ENCODE measurements around the gene LRBA. TPM values are rescaled to one million over a fixed set of nuclear protein-coding genes. Genes with fewer than 3 reads are reported as not detected.

Gene LRBA
- polyA plus RNA-seq, 3 donors, result 6.4 to 12.9 (median 10.3) TPM

- WGBS, 3 donors, result 80 to 93% (median 86%) methylated on average over 1 of the region's 1 CpG
- H3K27ac ChIP-seq (ENCODE audit: low read depth, low read length), result no peak overlapping the region
Observed at GRCh38 chr4:150477869-150478268, 537.2 kb downstream of the LRBA start.

GRCh38 chr4:150476776-150477175 lies 538.3 kb downstream of the LRBA start:
- H3K27ac ChIP-seq (ENCODE audit: low read depth, low read length), result no peak overlapping the region
- 88 to 95% (median 94%) methylated on average over 2 of the region's 2 CpGs for WGBS, 3 donors

- 88 to 100% (median 93%) methylated on average over 1 of the region's 1 CpG for WGBS, 3 donors
- H3K27ac ChIP-seq (ENCODE audit: low read depth, low read length), result no peak overlapping the region
Observed at GRCh38 chr4:150475763-150476162, 539.3 kb downstream of the LRBA start.

- 69 to 83% (median 78%) methylated on average over 2 of the region's 2 CpGs for WGBS, 3 donors
- no peak overlapping the region for H3K27ac ChIP-seq (ENCODE audit: low read depth, low read length)
Observed at GRCh38 chr4:150464523-150464922, 550.6 kb downstream of the LRBA start.

DNA sequence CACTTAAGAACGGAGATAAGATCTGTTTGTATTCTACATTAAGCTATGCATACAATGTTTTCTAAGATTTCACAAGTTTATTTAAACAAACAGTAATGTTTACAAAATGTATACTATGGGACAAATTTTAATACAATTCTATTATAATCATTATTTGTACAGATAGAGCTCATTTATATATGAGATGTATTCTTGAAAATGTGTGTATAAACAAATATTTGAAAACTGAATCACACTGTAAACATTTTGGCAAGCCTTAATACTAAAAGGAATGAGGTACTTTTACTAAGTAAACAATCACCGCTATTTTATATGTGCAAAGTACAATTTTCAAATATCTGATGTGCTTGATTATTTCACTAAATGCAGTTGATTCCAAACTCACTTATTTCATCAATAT lies 552.3 kb downstream of the LRBA start:
- no peak overlapping the region for H3K27ac ChIP-seq (ENCODE audit: low read depth, low read length)
- WGBS, 3 donors, result 63 to 94% (median 90%) methylated on average over 2 of the region's 2 CpGs

DNA sequence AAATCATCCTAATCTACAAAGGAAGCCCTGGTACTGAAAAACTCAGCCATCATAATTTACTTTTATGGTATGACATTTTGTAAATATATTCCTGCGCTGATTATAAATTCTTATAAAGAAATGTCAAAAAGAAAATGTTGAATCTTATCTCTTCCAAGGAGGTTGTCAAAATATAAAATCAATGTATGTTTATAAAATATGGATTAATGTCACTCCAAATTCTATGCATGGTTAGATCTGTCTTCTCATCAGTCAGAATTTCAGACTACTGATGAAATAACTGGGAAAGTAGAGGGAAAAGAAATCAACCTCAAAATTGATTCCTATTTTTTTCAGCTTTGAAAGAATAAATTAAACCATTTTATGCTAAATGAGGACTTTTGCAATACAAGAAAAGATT lies 553.1 kb downstream of the LRBA start:
- H3K27ac ChIP-seq (ENCODE audit: low read depth, low read length), result no peak overlapping the region
- WGBS, 3 donors, result 95 to 98% (median 96%) methylated on average over 1 of the region's 1 CpG

DNA sequence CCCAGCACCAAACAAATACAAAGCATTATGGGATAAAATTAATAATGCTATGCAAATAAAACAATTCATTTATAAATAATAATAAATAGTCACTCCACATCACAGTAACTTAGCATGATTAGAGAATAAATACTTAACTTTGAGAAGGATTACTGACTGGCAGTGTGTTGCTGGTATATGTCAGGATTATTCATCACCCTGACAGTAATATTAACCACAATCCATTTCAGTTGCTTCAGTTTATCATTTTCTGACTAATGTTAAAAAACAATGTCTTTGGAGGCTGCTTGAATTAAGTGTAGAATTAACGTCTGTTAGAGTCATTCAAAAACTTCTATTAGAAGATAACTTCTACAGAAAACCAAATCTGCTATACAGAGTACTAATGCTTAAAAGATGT lies 557.3 kb downstream of the LRBA start:
- 77 to 83% (median 79%) methylated on average over 1 of the region's 1 CpG for WGBS, 3 donors
- no peak overlapping the region for H3K27ac ChIP-seq (ENCODE audit: low read depth, low read length)

GRCh38 chr4:150451883-150452282 lies 563.2 kb downstream of the LRBA start:
- 81 to 93% (median 86%) methylated on average over 3 of the region's 3 CpGs for WGBS, 3 donors
- no peak overlapping the region for H3K27ac ChIP-seq (ENCODE audit: low read depth, low read length)

DNA sequence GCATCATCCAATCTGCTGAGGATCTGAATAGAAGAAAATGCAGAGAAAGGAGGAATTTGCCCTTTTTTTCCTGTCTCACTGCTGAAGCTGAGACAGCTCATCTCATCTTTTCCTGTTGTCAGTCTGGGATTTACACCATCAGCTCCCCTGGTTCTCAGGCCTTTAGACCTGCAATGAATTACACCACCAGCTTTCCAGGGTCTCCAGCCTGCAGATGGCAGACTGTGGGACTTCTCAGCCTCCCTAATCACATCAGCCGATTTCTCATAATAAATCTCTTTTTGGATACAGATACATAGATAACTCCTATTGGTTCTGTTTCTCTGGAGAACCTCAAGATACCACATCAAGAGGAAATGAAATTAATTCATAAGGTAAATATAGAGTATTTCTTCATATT lies 567.7 kb downstream of the LRBA start:
- H3K27ac ChIP-seq (ENCODE audit: low read depth, low read length), result no peak overlapping the region
- WGBS, 3 donors, result 72 to 82% (median 79%) methylated on average over 1 of the region's 1 CpG

DNA sequence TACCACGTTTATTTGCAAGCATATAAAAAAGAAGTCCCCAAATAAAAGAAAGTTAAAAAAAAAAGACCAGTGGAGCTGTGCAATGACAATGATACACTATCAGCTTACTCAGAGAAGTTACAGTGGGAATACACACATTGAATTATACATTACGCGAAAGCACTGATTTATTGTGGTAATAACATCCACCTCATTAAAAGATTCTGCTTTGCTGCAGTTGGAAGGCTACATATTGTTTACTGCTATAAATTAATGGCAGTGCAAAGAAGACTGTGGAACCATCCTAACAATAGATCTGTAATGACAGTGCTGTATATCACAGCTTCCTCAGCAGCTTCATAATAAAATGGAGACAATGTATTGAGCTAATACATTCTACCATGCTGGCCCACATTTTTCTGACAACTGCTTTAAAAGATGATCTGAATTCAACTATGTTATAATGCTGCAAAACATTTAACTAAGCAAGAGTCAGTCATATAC lies 575.6 kb downstream of the LRBA start:
- no peak overlapping the region for H3K27ac ChIP-seq (ENCODE audit: low read depth, low read length)
- 86 to 96% (median 90%) methylated on average over 3 of the region's 3 CpGs for WGBS, 3 donors

DNA sequence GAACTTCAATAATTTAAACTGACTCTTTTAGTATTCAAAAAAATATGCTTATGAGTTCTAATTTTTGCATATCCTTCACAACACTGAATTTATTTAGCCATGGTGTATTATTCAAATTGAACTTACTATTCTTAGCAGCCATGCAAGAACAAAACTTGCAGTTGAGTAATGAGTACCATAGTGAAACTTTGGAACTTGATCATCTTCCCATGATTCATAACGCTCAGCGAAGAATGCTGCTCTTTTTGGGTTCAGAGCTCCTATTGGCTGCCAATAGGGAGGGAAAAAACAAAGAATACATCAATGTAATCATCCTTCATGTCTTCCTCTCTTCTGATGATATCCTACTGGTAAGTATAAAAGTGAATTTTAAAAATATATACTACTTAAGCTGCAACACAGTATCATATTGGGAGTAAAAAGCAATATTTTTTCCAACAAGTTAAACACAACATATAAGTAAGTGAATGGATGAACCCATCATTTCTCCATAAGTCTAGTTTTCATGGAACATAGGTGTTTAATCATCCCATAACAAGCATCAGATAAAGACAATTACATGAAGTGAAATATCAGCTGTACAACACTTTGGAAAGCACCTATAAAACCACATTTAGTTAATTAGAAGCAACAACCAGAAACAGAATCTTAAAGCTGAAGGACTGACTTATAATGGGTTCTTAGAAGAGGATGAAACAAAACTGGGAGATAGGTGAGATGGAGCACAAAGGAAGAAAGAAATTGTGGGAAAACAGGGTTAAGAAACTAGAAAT lies 578.3 kb downstream of the LRBA start:
- no peak overlapping the region for H3K27ac ChIP-seq (ENCODE audit: low read depth, low read length)
- 94 to 96% (median 95%) methylated on average over 2 of the region's 2 CpGs for WGBS, 3 donors

DNA sequence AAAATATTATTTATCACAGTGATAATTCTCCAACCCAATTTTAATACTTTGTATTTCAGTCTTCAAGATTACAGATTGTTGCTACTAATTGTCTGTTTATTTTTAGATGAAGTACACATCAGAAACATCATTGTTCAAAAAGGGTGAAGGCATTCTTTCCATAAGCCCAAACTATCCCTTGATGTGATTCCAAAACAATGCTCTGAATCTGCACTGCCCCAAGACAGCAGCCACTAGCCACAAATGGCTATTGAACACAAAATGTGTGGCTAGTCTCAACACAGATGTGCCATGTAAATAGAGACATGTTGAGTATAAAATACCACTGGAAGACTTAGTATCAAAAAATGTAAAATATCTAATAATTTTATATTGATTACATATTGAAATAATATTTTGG lies 583.9 kb downstream of the LRBA start:
- no peak overlapping the region for H3K27ac ChIP-seq (ENCODE audit: low read depth, low read length)

- no peak overlapping the region for H3K27ac ChIP-seq (ENCODE audit: low read depth, low read length)
- WGBS, 3 donors, result 16 to 78% (median 56%) methylated on average over 1 of the region's 1 CpG
Observed at GRCh38 chr4:150425161-150425560, 589.9 kb downstream of the LRBA start.

DNA sequence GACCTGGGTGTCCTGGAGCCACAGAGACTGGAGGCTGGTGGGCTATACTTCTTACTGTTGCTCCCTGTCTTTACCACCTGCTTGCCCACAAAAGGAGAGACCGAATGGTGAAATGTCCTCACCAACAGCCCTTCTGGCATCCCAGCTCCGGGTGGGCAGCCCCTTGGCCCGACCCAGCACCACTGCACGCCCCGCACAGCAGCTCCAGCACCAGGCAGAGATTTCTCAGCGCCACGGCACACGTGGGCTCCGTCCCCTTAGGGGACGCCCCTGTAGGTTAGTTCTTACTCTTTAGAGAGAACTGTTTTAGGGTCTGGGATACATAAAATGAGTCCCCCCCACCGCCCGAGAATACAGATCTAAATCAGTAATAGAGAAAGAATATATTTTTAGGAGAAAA lies 591.6 kb downstream of the LRBA start:
- WGBS, 3 donors, result 95 to 97% (median 96%) methylated on average over 12 of the region's 12 CpGs
- no peak overlapping the region for H3K27ac ChIP-seq (ENCODE audit: low read depth, low read length)

DNA sequence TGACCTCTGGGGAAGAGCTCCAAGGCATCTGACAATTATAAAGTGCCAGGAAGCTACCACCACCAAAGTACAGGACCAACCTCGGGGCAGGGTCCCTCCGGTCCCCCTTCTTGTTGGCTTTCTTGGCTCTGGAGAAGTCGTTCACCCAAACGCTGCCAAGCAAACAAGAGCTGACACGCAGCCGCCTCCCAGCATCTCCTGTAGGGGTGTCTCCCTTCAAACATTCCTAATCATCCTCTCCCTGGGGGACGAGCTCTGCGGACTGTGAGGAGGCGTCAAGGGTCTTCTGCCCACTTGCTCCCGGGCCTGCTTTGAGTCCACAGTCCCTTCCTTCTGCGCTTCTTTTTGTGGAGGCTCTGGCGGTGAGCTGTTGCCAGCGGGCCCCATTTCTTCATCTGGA lies 592.0 kb downstream of the LRBA start:
- H3K27ac ChIP-seq (ENCODE audit: low read depth, low read length), result no peak overlapping the region
- WGBS, 3 donors, result 88 to 93% (median 89%) methylated on average over 13 of the region's 13 CpGs

GRCh38 chr4:150421612-150422011 lies 593.5 kb downstream of the LRBA start:
- 57 to 72% (median 70%) methylated on average over 1 of the region's 1 CpG for WGBS, 3 donors
- H3K27ac ChIP-seq (ENCODE audit: low read depth, low read length), result no peak overlapping the region

- no peak overlapping the region for H3K27ac ChIP-seq (ENCODE audit: low read depth, low read length)
- 97 to 98% (median 98%) methylated on average over 4 of the region's 4 CpGs for WGBS, 3 donors
Observed at GRCh38 chr4:150419939-150420338, 595.1 kb downstream of the LRBA start.

GRCh38 chr4:150418757-150419410 lies 596.2 kb downstream of the LRBA start:
- 95 to 98% (median 95%) methylated on average over 4 of the region's 4 CpGs for WGBS, 3 donors
- H3K27ac ChIP-seq (ENCODE audit: low read depth, low read length), result no peak overlapping the region

GRCh38 chr4:150415213-150415612 lies 599.9 kb downstream of the LRBA start:
- no peak overlapping the region for H3K27ac ChIP-seq (ENCODE audit: low read depth, low read length)
- 66 to 90% (median 70%) methylated on average over 1 of the region's 1 CpG for WGBS, 3 donors

- WGBS, 3 donors, result 28 to 81% (median 74%) methylated on average over 4 of the region's 4 CpGs
- H3K27ac ChIP-seq (ENCODE audit: low read depth, low read length), result no peak overlapping the region
Observed at GRCh38 chr4:150411520-150411919, 603.6 kb downstream of the LRBA start.
